Ishikawa (cell line): ENCODE data around the gene PHF13.

ENCODE experiments used
- CEBPB ChIP-seq: IDR thresholded peaks from 2 replicates; pipeline ENCODE4 v1.6.1; 2012
- CREB1 ChIP-seq: IDR thresholded peaks from 2 replicates; pipeline ENCODE4 v1.6.1; 2012; ENCODE audit warnings: low read depth
- EGR1 ChIP-seq: IDR thresholded peaks from 2 replicates; pipeline ENCODE4 v1.6.1; 2012
- EP300 ChIP-seq: IDR thresholded peaks from 2 replicates; pipeline ENCODE4 v1.6.1; 2012; ENCODE audit warnings: borderline replicate concordance
- FOXM1 ChIP-seq: IDR thresholded peaks from 2 replicates; pipeline ENCODE4 v1.6.1; 2012; ENCODE audit warnings: low read depth, borderline replicate concordance
- NFIC ChIP-seq: IDR thresholded peaks from 2 replicates; pipeline ENCODE4 v1.6.1; 2012
- RAD21 ChIP-seq: IDR thresholded peaks from 2 replicates; pipeline ENCODE4 v1.6.1; 2012; ENCODE audit warnings: low read depth
- TAF1 ChIP-seq: IDR thresholded peaks from 2 replicates; pipeline ENCODE4 v1.6.1; 2012; ENCODE audit warnings: low read depth, mild to moderate bottlenecking
- TCF12 ChIP-seq: IDR thresholded peaks from 2 replicates; pipeline ENCODE4 v1.6.1; 2012; ENCODE audit warnings: low read depth
- TEAD4 ChIP-seq: IDR thresholded peaks from 2 replicates; pipeline ENCODE4 v1.6.1; 2012
- YY1 ChIP-seq: IDR thresholded peaks from 2 replicates; pipeline ENCODE4 v1.6.1; 2012; ENCODE audit warnings: low read depth
- ZBTB7A ChIP-seq: IDR thresholded peaks from 2 replicates; pipeline ENCODE4 v1.6.1; 2012; ENCODE audit warnings: low read depth
- TF ChIP-seq, protein P1 (sequence below): IDR thresholded peaks from 2 replicates; pipeline ENCODE4 v1.6.1; 2012
- TF ChIP-seq, protein P2 (sequence below): IDR thresholded peaks from 2 replicates; pipeline ENCODE4 v1.6.1; 2012
- TF ChIP-seq, protein P3 (sequence below): IDR thresholded peaks from 2 replicates; pipeline ENCODE4 v1.6.1; 2012; ENCODE audit warnings: low read depth, mild to moderate bottlenecking

Gene PHF13

DNA sequence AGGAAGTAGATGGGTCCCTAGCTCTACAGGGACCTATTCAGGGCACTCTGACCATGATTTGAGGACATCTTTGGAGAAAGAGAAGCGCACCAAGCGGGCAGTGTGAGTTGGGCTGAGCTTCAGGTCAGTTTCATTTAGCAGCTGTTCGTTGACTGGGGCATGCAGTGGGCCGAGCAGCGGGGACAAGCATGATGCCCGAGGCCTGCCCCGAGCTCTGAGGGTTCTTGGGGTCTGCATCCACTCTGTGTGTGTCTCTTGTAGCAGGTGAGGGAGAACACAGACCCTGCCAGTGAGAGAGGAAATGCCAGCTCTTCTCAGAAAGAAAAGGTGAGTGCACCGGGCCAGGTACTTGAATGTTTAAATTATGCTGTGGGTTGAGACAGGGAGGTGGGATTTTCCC is 16.5 kb downstream of the PHF13 start:
- TF ChIP-seq FOXM1 (no peak), CEBPB (no peak), ZBTB7A (no peak), TCF12 (no peak), CREB1 (no peak), NFIC (no peak)

DNA sequence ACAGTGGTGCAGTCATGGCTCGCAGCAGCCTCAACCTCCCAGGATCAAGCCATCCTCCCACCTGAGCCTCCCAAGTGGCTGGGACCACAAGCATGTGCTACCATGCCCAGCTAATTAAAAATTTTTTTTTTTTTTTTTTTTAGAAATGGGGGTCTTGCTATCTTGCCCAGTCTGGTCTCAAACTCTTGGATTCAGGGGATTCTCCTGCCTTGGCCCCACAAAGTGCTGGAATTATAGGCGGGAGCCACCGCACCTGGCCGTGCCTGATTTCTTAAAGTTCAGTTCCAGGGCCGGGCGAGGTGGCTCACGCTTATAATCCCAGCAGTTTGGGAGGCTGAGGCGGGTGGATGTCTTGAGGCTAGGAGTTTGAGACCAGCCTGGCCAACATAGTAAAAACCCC is 17.5 kb downstream of the PHF13 start:
- TF ChIP-seq, protein P1, sequence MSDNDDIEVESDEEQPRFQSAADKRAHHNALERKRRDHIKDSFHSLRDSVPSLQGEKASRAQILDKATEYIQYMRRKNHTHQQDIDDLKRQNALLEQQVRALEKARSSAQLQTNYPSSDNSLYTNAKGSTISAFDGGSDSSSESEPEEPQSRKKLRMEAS: no peak
- no peak for TF ChIP-seq ZBTB7A
- no peak for TF ChIP-seq RAD21
- TF ChIP-seq NFIC: no peak
- TF ChIP-seq TCF12: no peak
- no peak for TF ChIP-seq CREB1
- TF ChIP-seq EP300: no peak
- TF ChIP-seq EGR1: no peak
- no peak for TF ChIP-seq CEBPB
- TF ChIP-seq, protein P2, sequence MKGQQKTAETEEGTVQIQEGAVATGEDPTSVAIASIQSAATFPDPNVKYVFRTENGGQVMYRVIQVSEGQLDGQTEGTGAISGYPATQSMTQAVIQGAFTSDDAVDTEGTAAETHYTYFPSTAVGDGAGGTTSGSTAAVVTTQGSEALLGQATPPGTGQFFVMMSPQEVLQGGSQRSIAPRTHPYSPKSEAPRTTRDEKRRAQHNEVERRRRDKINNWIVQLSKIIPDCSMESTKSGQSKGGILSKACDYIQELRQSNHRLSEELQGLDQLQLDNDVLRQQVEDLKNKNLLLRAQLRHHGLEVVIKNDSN: no peak
- TF ChIP-seq TAF1: no peak

DNA sequence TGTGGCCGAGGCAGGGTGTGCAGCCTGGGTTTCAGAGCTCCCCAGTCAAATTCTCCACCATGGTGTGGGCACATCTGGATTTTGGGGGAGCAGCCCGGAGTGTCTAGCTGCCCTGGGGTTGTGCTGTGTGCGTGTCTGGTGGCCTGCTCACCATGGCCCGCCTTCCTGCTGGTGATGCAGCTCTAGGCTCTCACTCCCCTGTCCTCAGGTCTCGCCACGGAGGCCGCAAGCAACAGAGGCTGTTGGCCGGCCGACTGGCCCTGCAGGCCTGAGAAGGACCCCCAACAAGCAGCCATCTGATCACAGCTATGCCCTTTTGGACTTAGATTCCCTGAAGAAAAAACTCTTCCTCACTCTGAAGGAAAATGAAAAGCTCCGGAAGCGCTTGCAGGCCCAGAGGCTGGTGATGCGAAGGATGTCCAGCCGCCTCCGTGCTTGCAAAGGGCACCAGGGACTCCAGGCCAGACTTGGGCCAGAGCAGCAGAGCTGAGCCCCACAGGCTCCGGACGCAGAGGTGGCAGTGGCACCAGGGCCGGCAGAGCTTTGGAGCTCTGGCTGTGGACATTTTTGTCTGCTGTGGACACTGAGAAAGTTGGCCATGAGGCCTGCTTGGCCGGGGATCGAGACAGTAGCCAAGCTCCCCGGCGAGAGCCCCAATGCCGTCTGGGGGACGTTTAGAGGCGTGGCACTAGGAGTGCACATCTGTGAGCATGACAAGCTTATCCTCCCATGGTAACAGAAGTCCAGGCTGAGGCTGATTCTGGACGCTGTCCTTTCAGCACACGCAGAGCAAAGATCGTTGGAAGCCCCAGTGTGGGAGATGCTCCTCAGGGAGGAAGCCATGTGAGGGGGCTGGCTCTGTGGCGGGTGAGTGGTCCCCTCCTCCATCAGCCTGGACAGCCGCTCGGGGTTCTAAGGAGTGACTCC is 19.3 kb downstream of the PHF13 start:
- TF ChIP-seq EGR1: no peak
- no peak for TF ChIP-seq CEBPB
- no peak for TF ChIP-seq YY1
- TF ChIP-seq FOXM1: no peak
- TF ChIP-seq TEAD4: no peak
- TF ChIP-seq TCF12: no peak
- no peak for TF ChIP-seq RAD21
- TF ChIP-seq NFIC: no peak
- TF ChIP-seq ZBTB7A: no peak
- TF ChIP-seq, protein P1: no peak
- TF ChIP-seq EP300: no peak
- TF ChIP-seq, protein P3, sequence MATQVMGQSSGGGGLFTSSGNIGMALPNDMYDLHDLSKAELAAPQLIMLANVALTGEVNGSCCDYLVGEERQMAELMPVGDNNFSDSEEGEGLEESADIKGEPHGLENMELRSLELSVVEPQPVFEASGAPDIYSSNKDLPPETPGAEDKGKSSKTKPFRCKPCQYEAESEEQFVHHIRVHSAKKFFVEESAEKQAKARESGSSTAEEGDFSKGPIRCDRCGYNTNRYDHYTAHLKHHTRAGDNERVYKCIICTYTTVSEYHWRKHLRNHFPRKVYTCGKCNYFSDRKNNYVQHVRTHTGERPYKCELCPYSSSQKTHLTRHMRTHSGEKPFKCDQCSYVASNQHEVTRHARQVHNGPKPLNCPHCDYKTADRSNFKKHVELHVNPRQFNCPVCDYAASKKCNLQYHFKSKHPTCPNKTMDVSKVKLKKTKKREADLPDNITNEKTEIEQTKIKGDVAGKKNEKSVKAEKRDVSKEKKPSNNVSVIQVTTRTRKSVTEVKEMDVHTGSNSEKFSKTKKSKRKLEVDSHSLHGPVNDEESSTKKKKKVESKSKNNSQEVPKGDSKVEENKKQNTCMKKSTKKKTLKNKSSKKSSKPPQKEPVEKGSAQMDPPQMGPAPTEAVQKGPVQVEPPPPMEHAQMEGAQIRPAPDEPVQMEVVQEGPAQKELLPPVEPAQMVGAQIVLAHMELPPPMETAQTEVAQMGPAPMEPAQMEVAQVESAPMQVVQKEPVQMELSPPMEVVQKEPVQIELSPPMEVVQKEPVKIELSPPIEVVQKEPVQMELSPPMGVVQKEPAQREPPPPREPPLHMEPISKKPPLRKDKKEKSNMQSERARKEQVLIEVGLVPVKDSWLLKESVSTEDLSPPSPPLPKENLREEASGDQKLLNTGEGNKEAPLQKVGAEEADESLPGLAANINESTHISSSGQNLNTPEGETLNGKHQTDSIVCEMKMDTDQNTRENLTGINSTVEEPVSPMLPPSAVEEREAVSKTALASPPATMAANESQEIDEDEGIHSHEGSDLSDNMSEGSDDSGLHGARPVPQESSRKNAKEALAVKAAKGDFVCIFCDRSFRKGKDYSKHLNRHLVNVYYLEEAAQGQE: no peak

DNA sequence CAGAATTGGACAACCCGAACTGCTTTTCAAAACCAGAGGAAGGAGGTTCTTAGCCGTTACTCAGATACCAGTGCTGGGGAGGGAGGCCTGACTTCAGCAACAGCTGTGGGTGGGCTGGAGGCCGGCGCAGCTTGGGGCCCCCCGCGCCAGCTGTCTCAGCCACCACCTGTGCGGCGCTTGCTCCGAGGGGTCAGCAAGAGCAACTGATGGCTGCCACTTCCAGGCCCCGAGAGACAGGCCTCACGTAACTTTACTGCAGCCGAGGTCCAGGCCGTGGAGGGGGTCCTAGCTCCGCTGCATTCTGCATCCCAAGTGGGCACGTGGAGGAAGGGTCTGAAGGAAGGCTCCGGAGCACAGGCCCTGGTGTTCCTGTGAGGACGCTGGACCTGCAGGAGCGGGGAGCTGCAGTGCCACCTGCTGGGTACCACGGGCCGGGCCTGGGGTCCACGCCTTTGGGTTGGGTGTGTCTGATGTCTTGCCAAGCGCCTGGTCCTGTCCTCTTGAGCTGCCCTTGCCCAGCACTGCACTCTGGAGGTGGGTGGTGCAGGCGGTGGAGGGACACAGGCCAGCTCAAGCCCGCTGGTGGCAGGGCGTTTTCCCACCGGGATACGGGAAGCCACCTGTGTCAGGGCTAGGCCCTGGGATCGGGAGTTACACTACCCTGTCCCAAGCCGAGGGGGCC is 21.0 kb downstream of the PHF13 start:
- TF ChIP-seq YY1: no peak
- TF ChIP-seq RAD21: peak; percentile 27; the same call in 1 of the 2 replicates
- TF ChIP-seq, protein P1: no peak
- TF ChIP-seq, protein P3: no peak
- TF ChIP-seq ZBTB7A: no peak
- no peak for TF ChIP-seq TEAD4

DNA sequence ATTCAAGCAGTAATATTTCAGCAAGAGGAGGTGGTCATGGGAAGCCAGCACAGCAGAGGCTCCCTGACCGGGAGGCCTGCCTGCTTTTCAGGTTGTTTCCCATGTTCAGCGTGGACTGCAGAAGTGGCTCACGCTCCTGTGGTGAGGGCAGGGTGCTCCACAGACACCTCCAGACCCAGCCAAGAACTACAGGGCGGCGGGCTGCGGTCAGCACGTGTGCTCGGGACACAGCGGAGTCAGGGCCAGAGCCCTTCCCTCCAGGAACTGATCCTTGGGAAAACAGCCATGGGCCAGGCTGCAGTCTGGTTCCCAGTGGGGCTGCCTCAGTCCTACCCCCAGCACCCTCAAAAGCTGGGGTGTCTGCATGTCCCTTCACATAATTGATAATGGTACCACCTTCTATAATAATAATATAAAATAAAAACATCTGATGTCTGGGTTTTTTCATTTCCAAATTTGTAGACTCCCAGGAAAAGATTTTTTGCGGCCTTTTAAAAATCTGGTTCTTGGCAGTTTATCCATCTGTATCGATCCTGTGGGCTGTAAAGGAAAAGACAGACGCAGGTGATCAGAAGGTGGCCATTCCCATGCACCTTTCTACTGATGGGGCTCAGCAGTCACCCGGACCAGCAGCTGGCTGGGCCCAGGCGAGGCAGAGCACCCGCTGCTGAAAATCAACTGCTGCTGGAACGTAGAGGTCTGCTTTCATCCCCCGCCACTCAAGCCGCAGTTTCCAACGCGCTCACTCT is 21.8 kb downstream of the PHF13 start:
- TF ChIP-seq, protein P3: no peak
